ENCODE data around the gene CALD1. TPM values are rescaled to one million over a fixed set of nuclear protein-coding genes. Genes with fewer than 3 reads are reported as not detected.

Gene CALD1
- total RNA-seq = 100 to 1,000 TPM; 252 to 335 (median 266) TPM

DNA sequence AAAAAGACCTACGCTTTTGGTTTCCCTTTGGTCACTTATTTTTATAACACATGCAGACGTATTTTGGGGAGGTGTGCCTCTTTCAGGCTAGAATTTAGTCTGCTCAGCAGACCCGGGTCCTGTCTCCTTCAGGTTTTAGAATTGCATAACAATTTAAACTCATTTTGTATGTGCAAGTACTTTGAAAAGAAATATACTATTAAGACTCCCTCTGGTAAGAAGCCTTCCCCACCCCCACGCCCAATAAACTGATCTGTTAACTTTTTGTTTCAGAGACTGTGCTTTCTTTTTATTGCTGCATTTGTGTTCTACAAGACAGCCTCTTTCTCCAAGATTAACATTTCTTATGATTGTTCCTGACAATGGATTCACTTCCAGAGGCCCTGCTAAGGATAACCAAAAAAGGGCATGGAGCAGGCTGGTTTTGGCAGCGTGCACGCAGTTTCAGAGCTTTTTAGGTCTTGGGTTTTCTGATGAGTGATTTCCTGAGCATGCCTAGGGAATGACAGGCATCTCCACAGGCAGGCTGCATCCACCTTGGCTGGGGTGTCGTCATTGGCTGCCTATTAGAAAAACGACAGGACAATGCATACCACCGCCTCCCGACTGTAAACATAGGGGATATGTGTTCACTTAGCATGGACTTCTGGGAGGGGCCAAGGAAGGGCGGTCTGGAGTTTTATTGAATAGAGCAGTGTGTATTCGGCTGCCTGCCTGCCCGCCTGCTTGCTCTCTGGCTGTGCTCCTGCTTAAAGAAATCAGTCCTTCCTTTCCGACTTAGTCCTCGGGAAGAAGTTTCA is at the start of gene CALD1:
CALD1 (plus strand) TSS at position 694 of the 800 bp plus-strand sequence. CDS start 88,100 bp downstream, outside the sequence.
- DNase-seq (ENCODE audit: low spot score in 2 of 2) = peak; percentile 66 to 96
- Histone ChIP-seq H3K4me1 (peaks cover 0 to 5% of the 10 kb centered on the region in 2 donors), H3K27me3 (no peaks in the 10 kb centered on the region), H3K36me3 (no peaks in the 10 kb centered on the region), H3K9me3 (no peaks in the 10 kb centered on the region), H3K4me3 (peak within 1 kb of the TSS; percentile 40 to 66 (median 55)), H3K27ac (peak within 1 kb of the TSS; percentile 88 to 89)
- TF ChIP-seq POLR2AphosphoS5 (IDR thresholded peaks at IDR 0.05) = peak; percentile 71 to 92 (median 80)
- TF ChIP-seq, protein P1, sequence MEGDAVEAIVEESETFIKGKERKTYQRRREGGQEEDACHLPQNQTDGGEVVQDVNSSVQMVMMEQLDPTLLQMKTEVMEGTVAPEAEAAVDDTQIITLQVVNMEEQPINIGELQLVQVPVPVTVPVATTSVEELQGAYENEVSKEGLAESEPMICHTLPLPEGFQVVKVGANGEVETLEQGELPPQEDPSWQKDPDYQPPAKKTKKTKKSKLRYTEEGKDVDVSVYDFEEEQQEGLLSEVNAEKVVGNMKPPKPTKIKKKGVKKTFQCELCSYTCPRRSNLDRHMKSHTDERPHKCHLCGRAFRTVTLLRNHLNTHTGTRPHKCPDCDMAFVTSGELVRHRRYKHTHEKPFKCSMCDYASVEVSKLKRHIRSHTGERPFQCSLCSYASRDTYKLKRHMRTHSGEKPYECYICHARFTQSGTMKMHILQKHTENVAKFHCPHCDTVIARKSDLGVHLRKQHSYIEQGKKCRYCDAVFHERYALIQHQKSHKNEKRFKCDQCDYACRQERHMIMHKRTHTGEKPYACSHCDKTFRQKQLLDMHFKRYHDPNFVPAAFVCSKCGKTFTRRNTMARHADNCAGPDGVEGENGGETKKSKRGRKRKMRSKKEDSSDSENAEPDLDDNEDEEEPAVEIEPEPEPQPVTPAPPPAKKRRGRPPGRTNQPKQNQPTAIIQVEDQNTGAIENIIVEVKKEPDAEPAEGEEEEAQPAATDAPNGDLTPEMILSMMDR (IDR thresholded peaks at IDR 0.05) = no peak
- TF ChIP-seq POLR2A (IDR thresholded peaks at IDR 0.05) = peak; percentile 68
- intact Hi-C loops (cut with DNase I; ENCODE audit: low total_unique reads) = no loop called here

DNA sequence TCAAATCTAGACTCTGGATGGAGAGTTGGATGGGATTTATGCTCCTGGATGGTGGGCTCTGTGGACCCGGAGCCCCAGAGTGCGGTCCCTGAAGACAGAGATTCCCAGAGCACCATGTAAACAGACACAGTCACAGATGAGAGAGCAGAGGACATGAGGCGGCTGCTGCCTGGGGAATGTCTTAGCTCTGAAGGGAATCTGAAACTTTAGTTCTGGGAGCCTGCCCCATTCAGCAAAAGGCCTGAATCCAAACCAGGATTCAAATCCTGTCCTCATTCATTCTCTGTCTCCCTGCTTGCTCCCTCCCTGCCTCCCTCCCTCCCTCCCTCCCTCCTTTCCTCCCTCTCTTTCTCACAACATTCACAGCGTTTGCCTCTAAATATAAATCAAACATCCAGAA is 49.5 kb upstream of the CALD1 start:
- H3K4me3 ChIP-seq = peak overlapping the region in 1 of 3 donors; percentile 7
- intact Hi-C loops (cut with DNase I; ENCODE audit: low total_unique reads) = no loop called here
- peak overlapping the region; percentile 43 to 80 for H3K27ac ChIP-seq
- no peak for DNase-seq (ENCODE audit: low spot score in 2 of 2)
- H3K4me1 ChIP-seq = no peaks in the 10 kb centered on the region
- no peaks in the 10 kb centered on the region for H3K9me3 ChIP-seq
- H3K27me3 ChIP-seq = no peaks in the 10 kb centered on the region
- no peaks in the 10 kb centered on the region for H3K36me3 ChIP-seq
- TF ChIP-seq, protein P1 (IDR thresholded peaks at IDR 0.05) = no peak
- no peak for TF ChIP-seq POLR2AphosphoS5 (IDR thresholded peaks at IDR 0.05)
- TF ChIP-seq POLR2A (IDR thresholded peaks at IDR 0.05) = no peak

DNA sequence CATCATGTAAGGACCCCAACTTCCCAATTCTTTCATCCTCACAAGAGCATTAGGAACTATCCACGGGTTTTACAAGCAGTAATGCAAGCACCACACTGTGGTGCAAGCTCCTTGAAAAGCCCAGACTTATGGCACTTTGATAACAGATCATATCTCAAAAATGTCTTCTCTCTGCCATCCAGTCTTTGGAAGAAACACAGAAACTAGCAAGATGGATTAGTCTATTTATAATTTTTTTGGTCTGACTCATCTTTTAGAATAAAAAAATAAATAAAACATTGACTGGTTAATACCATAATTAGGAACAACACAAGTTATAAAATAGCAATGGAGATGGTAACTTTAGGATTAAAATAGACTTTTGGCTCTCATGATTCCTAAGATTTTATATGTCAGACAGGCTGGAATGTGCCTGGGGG is 49.0 kb upstream of the CALD1 start:
- Histone ChIP-seq H3K36me3 (no peaks in the 10 kb centered on the region), H3K9me3 (no peaks in the 10 kb centered on the region), H3K27me3 (no peaks in the 10 kb centered on the region), H3K4me1 (no peaks in the 10 kb centered on the region), H3K27ac (peak overlapping the region; percentile 43 to 80), H3K4me3 (peak overlapping the region in 1 of 3 donors; percentile 7)
- intact Hi-C loops (cut with DNase I; ENCODE audit: low total_unique reads) = no loop called here
- no peak for DNase-seq (ENCODE audit: low spot score in 2 of 2)
- peak in 1 of 3 donors; percentile 45 for TF ChIP-seq POLR2AphosphoS5 (IDR thresholded peaks at IDR 0.05)
- no peak for TF ChIP-seq POLR2A (IDR thresholded peaks at IDR 0.05)

- H3K27me3 ChIP-seq = no peaks in the 10 kb centered on the region
- DNase-seq (ENCODE audit: low spot score in 2 of 2) = no peak
- H3K4me3 ChIP-seq = no peak overlapping the region
- no peaks in the 10 kb centered on the region for H3K36me3 ChIP-seq
- TF ChIP-seq, protein P1 (IDR thresholded peaks at IDR 0.05) = no peak
- TF ChIP-seq POLR2AphosphoS5 (IDR thresholded peaks at IDR 0.05) (no peak), POLR2A (IDR thresholded peaks at IDR 0.05) (no peak)
- H3K4me1 ChIP-seq = no peaks in the 10 kb centered on the region
- H3K9me3 ChIP-seq = no peaks in the 10 kb centered on the region
- intact Hi-C loops (cut with DNase I; ENCODE audit: low total_unique reads) = no loop called here
- H3K27ac ChIP-seq = no peak overlapping the region
Measured at GRCh38 chr7:134731616-134732015, 47.8 kb upstream of the CALD1 start.

- Histone ChIP-seq H3K4me3 (no peak overlapping the region), H3K4me1 (no peaks in the 10 kb centered on the region), H3K9me3 (no peaks in the 10 kb centered on the region), H3K36me3 (no peaks in the 10 kb centered on the region), H3K27ac (no peak overlapping the region), H3K27me3 (no peaks in the 10 kb centered on the region)
- TF ChIP-seq POLR2AphosphoS5 (IDR thresholded peaks at IDR 0.05) (no peak), POLR2A (IDR thresholded peaks at IDR 0.05) (no peak)
- TF ChIP-seq, protein P1 (IDR thresholded peaks at IDR 0.05) = no peak
- no peak for DNase-seq (ENCODE audit: low spot score in 2 of 2)
- intact Hi-C loops (cut with DNase I; ENCODE audit: low total_unique reads) = no loop called here
Measured at GRCh38 chr7:134732728-134733127, 46.7 kb upstream of the CALD1 start.
